Measurements from ENCODE around the gene PHLDA3. TPM values are rescaled to one million over a fixed set of nuclear protein-coding genes. Genes with fewer than 3 reads are reported as not detected.

PHLDA3 gene
- 10 to 100 TPM in 1 of 2 donors, 1 to 10 TPM in 1; 9.6 to 15.8 TPM for total RNA-seq
- 26.6 TPM for polyA plus RNA-seq (2013, experiment 1 of 2)
- 25.3 TPM for polyA plus RNA-seq (2013, experiment 2 of 2)
- long read RNA-seq, experiment 1 = 0 reads
- long read RNA-seq, experiment 2, transcript PHLDA3-202 (2 exons, 2,640 nt) = major isoform, 12 of 14 reads
- long read RNA-seq, experiment 2, partial matches to known transcripts = 0 of 14 reads
- long read RNA-seq, experiment 2, other reads (novel, unspliced or antisense) = 2 of 14 reads
- long read RNA-seq, experiment 3, partial matches to known transcripts = 0 of 1 reads
- long read RNA-seq, experiment 3, other reads (novel, unspliced or antisense) = 0 of 1 reads
- long read RNA-seq, experiment 4, partial matches to known transcripts = 0 of 2 reads
- long read RNA-seq, experiment 4, other reads (novel, unspliced or antisense) = 2 of 2 reads

DNA sequence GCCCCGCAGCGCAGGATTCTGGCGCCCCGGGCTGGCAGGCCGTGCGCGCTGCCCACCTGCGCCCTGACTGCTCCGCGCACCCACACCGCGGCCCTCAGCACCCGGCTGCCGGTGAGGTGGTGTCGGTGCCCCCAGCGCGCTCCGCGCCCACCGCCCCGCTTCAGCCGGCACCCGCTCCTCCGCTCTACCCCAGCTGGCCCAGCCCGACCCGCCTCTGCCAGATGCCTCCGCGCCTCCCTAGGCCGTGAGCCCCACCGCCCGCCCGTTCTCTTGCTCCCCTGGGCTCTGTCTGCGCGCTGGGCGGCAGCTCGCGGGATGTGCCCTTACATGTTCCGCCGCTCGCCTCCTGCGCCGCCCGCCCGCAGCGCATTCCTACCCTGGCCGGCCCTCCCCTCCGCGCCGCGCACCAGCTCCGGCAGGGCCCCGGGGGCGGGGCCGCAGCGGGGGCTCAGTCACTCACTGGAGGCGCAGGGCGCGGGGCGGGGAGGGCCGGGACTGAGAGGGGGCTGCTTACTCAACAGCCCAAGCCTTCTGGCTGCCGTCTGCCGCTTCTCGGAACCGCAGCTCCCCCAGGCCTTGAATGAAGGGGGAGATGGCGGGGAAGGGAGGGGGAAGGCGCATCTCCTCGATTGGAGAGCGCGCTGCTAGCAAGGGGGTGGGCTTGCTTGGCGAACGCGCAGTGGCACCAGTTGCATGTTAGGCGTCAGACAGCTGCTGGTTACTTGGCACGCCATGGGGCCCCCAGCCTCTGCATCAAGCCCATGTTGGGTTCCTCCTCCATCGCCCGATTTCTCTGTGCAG is at the start of gene PHLDA3:
Gene PHLDA3 (minus strand): TSS at position 345 of the 801 bp plus-strand sequence. CDS start 402 bp downstream, outside the sequence.
- peaks cover 22% of the 10 kb centered on the region for H3K36me3 ChIP-seq (ENCODE audit: control insufficient read depth, insufficient read depth, low read length)
- peaks cover 27% of the 10 kb centered on the region for H3K27me3 ChIP-seq (ENCODE audit: control insufficient read depth, insufficient read depth, low read length, poor library complexity, severe bottlenecking)
- DNase-seq = peak; percentile 93
- Mint-ChIP-seq H3K27me3 (ENCODE audit: insufficient read depth) (peaks cover 56% of the 10 kb centered on the region), H3K4me1 (peaks cover 13% of the 10 kb centered on the region), H3K9me3 (no peaks in the 10 kb centered on the region), H3K4me3 (peak within 1 kb of the TSS; percentile 66), H3K36me3 (ENCODE audit: low read depth) (peaks cover 8% of the 10 kb centered on the region), H3K27ac (no peak within 1 kb of the TSS)
- TF ChIP-seq, protein P1, sequence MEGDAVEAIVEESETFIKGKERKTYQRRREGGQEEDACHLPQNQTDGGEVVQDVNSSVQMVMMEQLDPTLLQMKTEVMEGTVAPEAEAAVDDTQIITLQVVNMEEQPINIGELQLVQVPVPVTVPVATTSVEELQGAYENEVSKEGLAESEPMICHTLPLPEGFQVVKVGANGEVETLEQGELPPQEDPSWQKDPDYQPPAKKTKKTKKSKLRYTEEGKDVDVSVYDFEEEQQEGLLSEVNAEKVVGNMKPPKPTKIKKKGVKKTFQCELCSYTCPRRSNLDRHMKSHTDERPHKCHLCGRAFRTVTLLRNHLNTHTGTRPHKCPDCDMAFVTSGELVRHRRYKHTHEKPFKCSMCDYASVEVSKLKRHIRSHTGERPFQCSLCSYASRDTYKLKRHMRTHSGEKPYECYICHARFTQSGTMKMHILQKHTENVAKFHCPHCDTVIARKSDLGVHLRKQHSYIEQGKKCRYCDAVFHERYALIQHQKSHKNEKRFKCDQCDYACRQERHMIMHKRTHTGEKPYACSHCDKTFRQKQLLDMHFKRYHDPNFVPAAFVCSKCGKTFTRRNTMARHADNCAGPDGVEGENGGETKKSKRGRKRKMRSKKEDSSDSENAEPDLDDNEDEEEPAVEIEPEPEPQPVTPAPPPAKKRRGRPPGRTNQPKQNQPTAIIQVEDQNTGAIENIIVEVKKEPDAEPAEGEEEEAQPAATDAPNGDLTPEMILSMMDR (conservative IDR thresholded peaks at IDR 0.05) = no peak
- H3K4me3 ChIP-seq (ENCODE audit: low read length) = peak within 1 kb of the TSS; percentile 90
- H3K4me1 ChIP-seq (ENCODE audit: control insufficient read depth, insufficient read depth, low read length) = no peaks in the 10 kb centered on the region
- peak within 1 kb of the TSS; percentile 63 for H3K9ac ChIP-seq (ENCODE audit: extremely low read depth, low read length, poor library complexity, severe bottlenecking)
- H3K27ac ChIP-seq (ENCODE audit: low read depth, low read length) = peak within 1 kb of the TSS; percentile 60
- H3K9me3 ChIP-seq (ENCODE audit: control insufficient read depth, low read length) = no peaks in the 10 kb centered on the region
- 0% methylated on average over 23 to 76 of the region's 76 CpGs for WGBS, 2 experiments (ENCODE audit: insufficient coverage in 1 of 2, insufficient read length in 1 of 2)

GRCh38 chr1:201518071-201518470 is 49.1 kb upstream of the PHLDA3 start:
- peaks cover 21% of the 10 kb centered on the region for H3K4me1 ChIP-seq (ENCODE audit: control insufficient read depth, insufficient read depth, low read length)
- DNase-seq = no peak
- Mint-ChIP-seq H3K4me1 (peaks cover 25% of the 10 kb centered on the region), H3K36me3 (ENCODE audit: low read depth) (no peaks in the 10 kb centered on the region), H3K27ac (no peak overlapping the region), H3K9me3 (no peaks in the 10 kb centered on the region), H3K4me3 (no peak overlapping the region), H3K27me3 (ENCODE audit: insufficient read depth) (no peaks in the 10 kb centered on the region)
- H3K27me3 ChIP-seq (ENCODE audit: control insufficient read depth, insufficient read depth, low read length, poor library complexity, severe bottlenecking) = no peaks in the 10 kb centered on the region
- no peaks in the 10 kb centered on the region for H3K36me3 ChIP-seq (ENCODE audit: control insufficient read depth, insufficient read depth, low read length)
- H3K27ac ChIP-seq (ENCODE audit: low read depth, low read length) = no peak overlapping the region
- no peak overlapping the region for H3K4me3 ChIP-seq (ENCODE audit: low read length)
- TF ChIP-seq, protein P1 (conservative IDR thresholded peaks at IDR 0.05) = no peak
- no peak overlapping the region for H3K9ac ChIP-seq (ENCODE audit: extremely low read depth, low read length, poor library complexity, severe bottlenecking)
- 97 to 100% methylated on average over 2 to 5 of the region's 5 CpGs for WGBS, 2 experiments (ENCODE audit: insufficient coverage in 1 of 2, insufficient read length in 1 of 2)
- no peaks in the 10 kb centered on the region for H3K9me3 ChIP-seq (ENCODE audit: control insufficient read depth, low read length)

DNA sequence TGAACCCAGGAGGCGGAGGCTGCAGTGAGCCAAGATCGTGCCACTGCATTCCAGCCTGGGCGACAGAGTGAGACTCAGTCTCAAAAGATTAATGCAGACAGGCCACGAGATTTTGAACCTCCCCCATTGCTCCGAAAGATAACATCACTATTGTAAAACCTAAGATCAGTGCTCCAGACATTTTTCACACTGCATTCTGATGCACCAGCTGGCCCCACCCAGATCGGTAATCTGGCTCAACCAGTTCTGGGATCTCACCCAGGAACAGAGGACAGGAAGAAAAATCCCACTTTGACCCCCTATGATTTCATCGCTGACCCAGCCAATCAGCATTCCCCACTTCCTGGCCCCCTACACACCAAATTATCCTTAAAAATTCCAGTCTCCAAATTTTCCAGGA is 48.6 kb upstream of the PHLDA3 start:
- H3K27ac Mint-ChIP-seq = no peak overlapping the region
- Histone ChIP-seq H3K27ac (ENCODE audit: low read depth, low read length) (no peak overlapping the region), H3K4me1 (ENCODE audit: control insufficient read depth, insufficient read depth, low read length) (peaks cover 21% of the 10 kb centered on the region), H3K4me3 (ENCODE audit: low read length) (no peak overlapping the region), H3K9ac (ENCODE audit: extremely low read depth, low read length, poor library complexity, severe bottlenecking) (no peak overlapping the region), H3K9me3 (ENCODE audit: control insufficient read depth, low read length) (no peaks in the 10 kb centered on the region), H3K36me3 (ENCODE audit: control insufficient read depth, insufficient read depth, low read length) (no peaks in the 10 kb centered on the region), H3K27me3 (ENCODE audit: control insufficient read depth, insufficient read depth, low read length, poor library complexity, severe bottlenecking) (no peaks in the 10 kb centered on the region)
- H3K27me3 Mint-ChIP-seq (ENCODE audit: insufficient read depth) = no peaks in the 10 kb centered on the region
- TF ChIP-seq, protein P1 (conservative IDR thresholded peaks at IDR 0.05) = no peak
- H3K9me3 Mint-ChIP-seq = no peaks in the 10 kb centered on the region
- H3K36me3 Mint-ChIP-seq (ENCODE audit: low read depth) = no peaks in the 10 kb centered on the region
- peaks cover 25% of the 10 kb centered on the region for H3K4me1 Mint-ChIP-seq
- H3K4me3 Mint-ChIP-seq = no peak overlapping the region
- no peak for DNase-seq
- WGBS, 2 experiments (ENCODE audit: insufficient coverage in 1 of 2, insufficient read length in 1 of 2) = 88 to 93% methylated on average over 6 to 7 of the region's 7 CpGs

Data from endodermal cell (in vitro differentiated cells).